Keratinocyte (primary cell): ENCODE results near the gene GXYLT2. TPM values are rescaled to one million over a fixed set of nuclear protein-coding genes. Genes with fewer than 3 reads are reported as not detected.

ENCODE experiments used
- DNase-seq: peaks from one replicate; pipeline ENCODE4 v3.0.0-alpha.2; 2011; ENCODE audit warnings: low read depth, missing footprints, low spot score
- FAIRE-seq: peaks from 2 replicates; lab custom pipeline; 2011; peaks lifted over from hg19 to GRCh38; lab: Jason Lieb, UNC
- H2AFZ ChIP-seq: 2 replicates; pipeline ENCODE4 v1.6.0; 2012; ENCODE audit warnings: low read length, control low read depth, inconsistent platforms; ENCODE audit not compliant: control insufficient read depth
- H3K27ac ChIP-seq: 2 replicates; pipeline ENCODE4 v1.5.1; 2011; ENCODE audit warnings: low read length; ENCODE audit not compliant: control insufficient read depth, insufficient read depth
- H3K27me3 ChIP-seq: 3 replicates; pipeline ENCODE4 v1.6.0; 2011; ENCODE audit warnings: low read length; ENCODE audit not compliant: control insufficient read depth, insufficient read depth; ENCODE audit errors: extremely low read depth
- H3K36me3 ChIP-seq, 2 experiments: 2 replicates in 1 of 2; 3 replicates in 1 of 2; pipeline ENCODE4 v1.5.1; 2011; ENCODE audit warnings: low read length in 2 of 2, mild to moderate bottlenecking in 1 of 2; ENCODE audit not compliant: control insufficient read depth in 2 of 2, insufficient read depth in 2 of 2; ENCODE audit errors: extremely low read depth in 1 of 2
- H3K4me1 ChIP-seq: 3 replicates; pipeline ENCODE4 v1.5.1; 2011; ENCODE audit warnings: low read length; ENCODE audit not compliant: control insufficient read depth, insufficient read depth; ENCODE audit errors: extremely low read depth
- H3K4me2 ChIP-seq: 3 replicates; pipeline ENCODE4 v1.6.0; 2011; ENCODE audit warnings: low read depth, low read length; ENCODE audit not compliant: control insufficient read depth, insufficient read depth; ENCODE audit errors: extremely low read depth
- H3K4me3 ChIP-seq, 3 experiments: fragments of 200-600 bp in 1 of 3; sonication (generic) in 1 of 3; 2 replicates in 2 of 3; 3 replicates in 1 of 3; pipeline ENCODE4 v1.5.1; 2011 to 2016; ENCODE audit warnings: low read length in 3 of 3, mild to moderate bottlenecking in 3 of 3, control low read depth in 2 of 3, inconsistent platforms in 1 of 3, low read depth in 1 of 3, mixed read lengths in 1 of 3, mixed run types in 1 of 3, moderate library complexity in 1 of 3; ENCODE audit not compliant: control insufficient read depth in 2 of 3, insufficient read depth in 2 of 3; ENCODE audit errors: extremely low read depth in 1 of 3
- H3K79me2 ChIP-seq: 2 replicates; pipeline ENCODE4 v1.6.0; 2012; ENCODE audit warnings: low read length; ENCODE audit not compliant: control insufficient read depth, insufficient read depth
- H3K9ac ChIP-seq: 3 replicates; pipeline ENCODE4 v1.6.0; 2011; ENCODE audit warnings: low read length; ENCODE audit not compliant: control insufficient read depth, insufficient read depth; ENCODE audit errors: extremely low read depth
- H3K9me1 ChIP-seq: 3 replicates; pipeline ENCODE4 v1.6.0; 2011; ENCODE audit warnings: low read length; ENCODE audit not compliant: control insufficient read depth, insufficient read depth; ENCODE audit errors: extremely low read depth
- H3K9me3 ChIP-seq: 2 replicates; pipeline ENCODE4 v1.5.1; 2012; ENCODE audit warnings: low read depth, low read length; ENCODE audit not compliant: control insufficient read depth
- H4K20me1 ChIP-seq: 3 replicates; pipeline ENCODE4 v1.6.0; 2011; ENCODE audit warnings: low read length; ENCODE audit not compliant: control insufficient read depth, insufficient read depth; ENCODE audit errors: extremely low read depth
- CTCF ChIP-seq, 3 experiments: IDR thresholded peaks in 1 of 3; conservative IDR thresholded peaks in 1 of 3; optimal IDR thresholded peaks in 1 of 3; 2 replicates in 2 of 3; 3 replicates in 1 of 3; pipeline versions ENCODE3 to v1.5.1; 2011; ENCODE audit warnings: low read length in 3 of 3, mild to moderate bottlenecking in 3 of 3, moderate library complexity in 2 of 3, control low read depth in 1 of 3, inconsistent platforms in 1 of 3; ENCODE audit not compliant: insufficient read depth in 2 of 3; ENCODE audit errors: extremely low read depth in 1 of 3
- EZH2 ChIP-seq: IDR thresholded peaks from one replicate; pipeline ENCODE4 v1.6.1; 2012; ENCODE audit warnings: inconsistent platforms, mild to moderate bottlenecking, low read length, moderate library complexity
- dilution Hi-C: fragments of 300-500 bp; cut with MboI; formaldehyde crosslinking; loops from one replicate; pipeline ENCODE4 v1.7.0; 2020; ENCODE audit warnings: low sequenced_read_pairs; ENCODE audit not compliant: extremely low pct_ligation_motif_present
- polyA plus RNA-seq, 5 experiments: library from polyadenylated mRNA; depleted of rRNA in 3 of 5; stranded (reverse) in 3 of 5; stranded (forward) in 1 of 5; unstranded in 1 of 5; fragments of >200 nt; gene quantifications; 1 replicate in 1 of 5; 2 replicates in 3 of 5; 3 replicates in 1 of 5; pipeline versions ENCODE4 v1.2.1 to v1.2.3, GENCODE V29; 2011 to 2012; ENCODE audit warnings: missing spikeins in 2 of 5, low read depth in 1 of 5, low replicate concordance in 1 of 5

Gene GXYLT2
- polyA plus RNA-seq, 1 donor (not counting 4 experiments of a cell fraction or from before 2014, with no cell fraction given), result 1.4 TPM

GRCh38 chr3:72953325-72953956 is 65.6 kb downstream of the GXYLT2 start:
- Histone ChIP-seq H3K9me1 (no peaks in the 10 kb centered on the region), H2AFZ (no peak overlapping the region), H3K4me2 (no peak overlapping the region), H3K27ac (no peak overlapping the region), H3K27me3 (no peaks in the 10 kb centered on the region), H3K79me2 (no peaks in the 10 kb centered on the region), H3K9me3 (no peaks in the 10 kb centered on the region), H3K4me3 (no peak overlapping the region), H3K9ac (no peak overlapping the region), H4K20me1 (no peaks in the 10 kb centered on the region), H3K36me3 (no peaks in the 10 kb centered on the region), H3K4me1 (no peaks in the 10 kb centered on the region)
- dilution Hi-C loops, result no loop called here
- DNase-seq, result no peak
- no peak for FAIRE-seq
- no peak for TF ChIP-seq CTCF (optimal IDR thresholded peaks at IDR 0.05 in 1 of 3, IDR thresholded peaks at IDR 0.05 in 1 of 3, conservative IDR thresholded peaks at IDR 0.05 in 1 of 3; ENCODE audit: extremely low read depth in 1 of 3, insufficient read depth in 2 of 3, low read length in 3 of 3)
- TF ChIP-seq EZH2, result no peak

GRCh38 chr3:72957297-72957696 is 69.5 kb downstream of the GXYLT2 start:
- H3K4me3 ChIP-seq, result no peak overlapping the region
- H2AFZ ChIP-seq, result no peak overlapping the region
- no peaks in the 10 kb centered on the region for H3K4me1 ChIP-seq
- H3K9ac ChIP-seq, result no peak overlapping the region
- DNase-seq, result no peak
- dilution Hi-C loops, result no loop called here
- no peak overlapping the region for H3K4me2 ChIP-seq
- H3K27me3 ChIP-seq, result no peaks in the 10 kb centered on the region
- no peaks in the 10 kb centered on the region for H3K9me1 ChIP-seq
- H3K36me3 ChIP-seq, result no peaks in the 10 kb centered on the region
- no peak for FAIRE-seq
- H3K27ac ChIP-seq, result no peak overlapping the region
- H4K20me1 ChIP-seq, result no peaks in the 10 kb centered on the region
- no peaks in the 10 kb centered on the region for H3K79me2 ChIP-seq
- H3K9me3 ChIP-seq, result no peaks in the 10 kb centered on the region
- TF ChIP-seq EZH2 (no peak), CTCF (optimal IDR thresholded peaks at IDR 0.05 in 1 of 3, IDR thresholded peaks at IDR 0.05 in 1 of 3, conservative IDR thresholded peaks at IDR 0.05 in 1 of 3; ENCODE audit: extremely low read depth in 1 of 3, insufficient read depth in 2 of 3, low read length in 3 of 3) (no peak)
